ENCODE measurements around the gene ADAM33. TPM values are rescaled to one million over a fixed set of nuclear protein-coding genes. Genes with fewer than 3 reads are reported as not detected.

The ADAM33 gene
- total and polyA plus RNA-seq, 2 of the 13 experiments (the other 11 are each of a cell fraction or from before 2014, with no cell fraction given): not detected

DNA sequence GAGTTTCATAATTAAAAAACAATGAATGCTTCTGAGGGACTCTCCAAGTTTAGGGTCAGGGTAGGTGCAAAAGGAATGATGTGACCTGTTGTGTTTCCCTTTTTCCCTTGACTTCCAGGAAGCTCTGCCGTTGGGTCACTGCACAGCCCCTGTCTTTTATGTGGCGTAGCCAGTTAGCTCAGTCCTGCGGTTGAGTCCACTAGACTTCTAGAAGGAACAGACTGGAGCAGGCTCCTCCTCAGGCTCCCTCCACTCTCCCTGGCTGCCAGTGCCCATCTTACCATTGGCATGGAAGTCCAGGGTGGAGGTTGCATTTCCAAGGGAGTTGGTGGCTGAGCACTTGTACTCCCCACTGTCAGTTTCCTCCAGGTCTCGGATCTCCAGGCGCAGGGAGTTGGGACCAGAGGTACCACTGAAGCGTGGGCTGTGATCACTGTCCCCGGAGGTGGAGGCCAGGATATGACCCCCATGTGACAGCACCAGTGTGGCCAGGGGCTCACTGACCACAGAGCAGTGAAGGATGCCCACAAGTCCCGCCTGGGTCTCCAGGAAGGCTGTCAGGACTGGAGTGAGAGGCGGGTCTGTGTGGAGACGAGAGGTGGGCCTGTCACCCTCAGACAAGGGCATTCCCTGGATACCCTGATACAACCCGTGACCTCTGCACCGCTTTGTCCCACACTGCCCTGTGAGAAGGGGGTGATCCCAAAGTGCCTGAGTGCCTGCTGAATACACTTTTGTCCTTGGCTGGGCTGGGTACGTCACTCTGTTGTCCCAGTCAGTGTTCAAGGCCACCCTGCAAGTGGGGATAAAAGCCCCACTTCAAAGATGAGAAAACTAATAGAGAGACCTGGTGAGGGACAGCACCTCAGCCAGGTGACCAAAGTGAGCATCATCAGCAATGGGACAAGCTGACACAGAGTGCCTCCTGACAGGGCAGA, 19.5 kb upstream of the ADAM33 start (continued):
- peak; percentile 55; the same call in 1 of the 2 replicates for TF ChIP-seq ZNF143 (CRISPR knock-in tag; IDR thresholded peaks at IDR 0.05)
- peak; percentile 51 for TF ChIP-seq ZMYM3 (CRISPR knock-in tag; IDR thresholded peaks at IDR 0.05)
- TF ChIP-seq ZNF713 (CRISPR knock-in tag; IDR thresholded peaks at IDR 0.05): 0 out of 2 replicates have a peak, but pooled peaks have one; percentile 40
- TF ChIP-seq RBFOX2 (IDR thresholded peaks at IDR 0.05; ENCODE audit: low read depth, low read length): no peak

DNA sequence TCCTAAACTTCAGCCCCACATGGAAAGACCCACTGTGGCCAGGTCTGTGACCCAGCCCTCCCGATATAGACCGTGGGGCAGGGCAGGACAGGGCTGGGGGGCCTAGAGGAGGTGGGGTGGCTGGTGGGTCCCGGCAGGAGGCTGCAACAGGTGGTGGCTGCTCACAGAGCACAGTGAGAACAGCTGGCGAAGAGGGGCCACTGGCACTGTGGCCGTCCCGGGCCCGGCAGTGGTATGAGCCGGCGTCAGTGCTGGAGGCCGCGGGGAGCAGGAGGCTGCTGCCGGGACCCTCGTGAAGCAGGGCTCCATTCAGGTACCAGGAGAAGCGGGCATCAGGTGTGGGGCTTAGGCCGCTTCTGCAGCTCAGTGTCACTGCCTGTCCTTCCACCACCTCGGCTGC, 17.2 kb upstream of the ADAM33 start:
- intact Hi-C loops (cut with micrococcal nuclease; ENCODE audit: unreplicated experiment): no loop called here
- TF ChIP-seq MIER2 (CRISPR knock-in tag; IDR thresholded peaks at IDR 0.05): no peak
- no peak for TF ChIP-seq CAMTA2 (CRISPR knock-in tag; IDR thresholded peaks at IDR 0.05; ENCODE audit: borderline replicate concordance)
- no peak for TF ChIP-seq PPARG (CRISPR knock-in tag; conservative IDR thresholded peaks at IDR 0.05)
- TF ChIP-seq KDM3A (CRISPR knock-in tag; IDR thresholded peaks at IDR 0.05; ENCODE audit: low read depth): no peak
- TF ChIP-seq, protein P1, sequence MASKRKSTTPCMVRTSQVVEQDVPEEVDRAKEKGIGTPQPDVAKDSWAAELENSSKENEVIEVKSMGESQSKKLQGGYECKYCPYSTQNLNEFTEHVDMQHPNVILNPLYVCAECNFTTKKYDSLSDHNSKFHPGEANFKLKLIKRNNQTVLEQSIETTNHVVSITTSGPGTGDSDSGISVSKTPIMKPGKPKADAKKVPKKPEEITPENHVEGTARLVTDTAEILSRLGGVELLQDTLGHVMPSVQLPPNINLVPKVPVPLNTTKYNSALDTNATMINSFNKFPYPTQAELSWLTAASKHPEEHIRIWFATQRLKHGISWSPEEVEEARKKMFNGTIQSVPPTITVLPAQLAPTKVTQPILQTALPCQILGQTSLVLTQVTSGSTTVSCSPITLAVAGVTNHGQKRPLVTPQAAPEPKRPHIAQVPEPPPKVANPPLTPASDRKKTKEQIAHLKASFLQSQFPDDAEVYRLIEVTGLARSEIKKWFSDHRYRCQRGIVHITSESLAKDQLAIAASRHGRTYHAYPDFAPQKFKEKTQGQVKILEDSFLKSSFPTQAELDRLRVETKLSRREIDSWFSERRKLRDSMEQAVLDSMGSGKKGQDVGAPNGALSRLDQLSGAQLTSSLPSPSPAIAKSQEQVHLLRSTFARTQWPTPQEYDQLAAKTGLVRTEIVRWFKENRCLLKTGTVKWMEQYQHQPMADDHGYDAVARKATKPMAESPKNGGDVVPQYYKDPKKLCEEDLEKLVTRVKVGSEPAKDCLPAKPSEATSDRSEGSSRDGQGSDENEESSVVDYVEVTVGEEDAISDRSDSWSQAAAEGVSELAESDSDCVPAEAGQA (IDR thresholded peaks at IDR 0.05; ENCODE audit: low read depth): no peak
- TF ChIP-seq, protein P1 (CRISPR knock-in tag; IDR thresholded peaks at IDR 0.05; ENCODE audit: borderline replicate concordance): no peak
- TF ChIP-seq, protein P2, sequence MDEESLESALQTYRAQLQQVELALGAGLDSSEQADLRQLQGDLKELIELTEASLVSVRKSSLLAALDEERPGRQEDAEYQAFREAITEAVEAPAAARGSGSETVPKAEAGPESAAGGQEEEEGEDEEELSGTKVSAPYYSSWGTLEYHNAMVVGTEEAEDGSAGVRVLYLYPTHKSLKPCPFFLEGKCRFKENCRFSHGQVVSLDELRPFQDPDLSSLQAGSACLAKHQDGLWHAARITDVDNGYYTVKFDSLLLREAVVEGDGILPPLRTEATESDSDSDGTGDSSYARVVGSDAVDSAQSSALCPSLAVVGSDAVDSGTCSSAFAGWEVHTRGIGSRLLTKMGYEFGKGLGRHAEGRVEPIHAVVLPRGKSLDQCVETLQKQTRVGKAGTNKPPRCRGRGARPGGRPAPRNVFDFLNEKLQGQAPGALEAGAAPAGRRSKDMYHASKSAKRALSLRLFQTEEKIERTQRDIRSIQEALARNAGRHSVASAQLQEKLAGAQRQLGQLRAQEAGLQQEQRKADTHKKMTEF (CRISPR knock-in tag; IDR thresholded peaks at IDR 0.05): no peak
- TF ChIP-seq MLLT10 (CRISPR knock-in tag; IDR thresholded peaks at IDR 0.05): no peak
- no peak for TF ChIP-seq DPF2 (CRISPR knock-in tag; IDR thresholded peaks at IDR 0.05; ENCODE audit: borderline replicate concordance, low read depth)
- TF ChIP-seq RBFOX2 (IDR thresholded peaks at IDR 0.05; ENCODE audit: low read depth, low read length): no peak

More for the DNA sequence above, 17.2 kb upstream of the ADAM33 start:
- ChIA-PET CTCF (ENCODE audit: low intra/inter-chr PET ratio, low total read pairs) (no interaction called here), POLR2A (interaction anchor here (0.6 kb wide), 1 partner anchor 36 kb away, joined by 3 read pairs; no protein-coding TSS in a partner anchor)
- DNase-seq (ENCODE audit: low spot score) (no peak), ATAC-seq (no peak; the same call in 2 of the 3 replicates), FAIRE-seq (no peak)
- Histone ChIP-seq H3K27me3 (ENCODE audit: control insufficient read depth in 1 of 2, insufficient read depth in 2 of 2, low read length in 2 of 2) (peaks cover 21 to 52% of the 10 kb centered on the region in 2 experiments; a peak in 3 of 5 replicates), H3K9me3 (ENCODE audit: low read length) (peaks cover 5% of the 10 kb centered on the region; the same call in 1 of the 2 replicates), H3K4me2 (ENCODE audit: low read depth, low read length) (no peak overlapping the region), H3K27ac (ENCODE audit: extremely low read length, insufficient read depth, low read length) (no peak overlapping the region), H2AFZ (ENCODE audit: low read length) (no peak overlapping the region), H3K4me1 (ENCODE audit: insufficient read depth, low read length) (peaks cover 22% of the 10 kb centered on the region), H3K9ac (ENCODE audit: insufficient read depth, low read depth, low read length) (no peak overlapping the region), H3K79me2 (ENCODE audit: insufficient read depth, low read length) (no peaks in the 10 kb centered on the region), H4K20me1 (ENCODE audit: insufficient read depth, low read length) (no peaks in the 10 kb centered on the region), H3K36me3 (replicated peaks in 1 of 2; ENCODE audit: control insufficient read depth in 1 of 2, insufficient read depth in 2 of 2, low read length in 2 of 2) (no peaks in the 10 kb centered on the region), H3K4me3 (replicated peaks in 1 of 3; ENCODE audit: insufficient read depth in 1 of 3, low read depth in 2 of 3, low read length in 3 of 3) (no peak overlapping the region)
- in situ Hi-C loops (cut with HindIII; ENCODE audit: extremely low pct_ligation_motif_present, low pct_unique_long_range_greater_than_20kb): no loop called here
- no TSS peak for BruUV-seq (replicated peaks)
- WGBS (ENCODE audit: low lambda C conversion rate): 20% methylated on average over 7 of the region's 16 CpGs
